ENCODE data around the gene PLK5.
"Not testable (repeated sequence)": the region's sequence is repeated elsewhere in the genome, so short reads cannot be mapped to it uniquely, and the experiment has no call there.

PLK5 gene

DNA sequence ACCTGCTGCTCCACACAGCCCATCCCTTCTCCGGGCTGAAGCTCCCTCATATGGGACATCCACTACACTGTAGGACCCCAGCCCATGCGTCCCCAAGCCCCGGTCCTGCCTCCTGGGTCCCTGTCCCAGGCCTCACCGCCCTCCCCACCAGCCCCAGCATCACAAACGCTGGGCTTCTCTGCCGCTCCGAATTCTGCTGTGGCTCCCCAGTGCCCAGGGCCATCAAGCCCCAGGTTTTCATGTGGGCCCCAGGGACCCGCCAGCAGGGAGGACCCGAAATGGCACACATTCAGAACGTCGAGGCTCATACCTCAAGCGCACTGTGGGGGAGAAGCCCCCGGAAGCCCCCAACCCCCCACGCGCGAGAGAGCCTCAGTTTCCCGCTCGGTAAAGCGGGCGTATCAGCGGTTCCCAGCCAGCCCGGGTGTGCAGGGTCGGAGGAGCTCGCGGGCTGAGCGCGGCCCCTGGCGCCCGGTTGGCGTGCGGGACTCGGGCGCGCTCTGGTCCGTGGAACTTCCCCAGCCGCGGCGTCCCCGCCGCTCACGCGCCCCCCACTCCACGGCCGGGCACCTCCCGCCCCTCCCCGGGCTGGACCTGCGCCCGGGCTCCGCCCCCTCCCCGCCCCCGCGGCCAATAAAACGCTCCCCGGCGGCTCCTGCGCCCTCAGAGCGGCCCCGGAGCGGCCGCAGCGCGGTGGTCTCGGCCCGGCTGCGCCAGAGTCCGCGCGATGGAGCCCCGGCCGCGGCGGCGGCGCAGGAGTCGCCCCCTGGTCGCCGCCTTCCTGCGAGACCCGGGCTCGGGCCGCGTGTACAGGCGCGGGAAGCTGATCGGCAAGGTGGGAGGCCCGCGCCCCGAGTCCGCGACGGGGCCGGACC lies at the start of gene PLK5:
PLK5 (plus strand) TSS at position 666 of the 875 bp plus-strand sequence. CDS start 2,920 bp downstream, outside the sequence.
- no peak for DNase-seq (ENCODE audit: low read depth)

DNA sequence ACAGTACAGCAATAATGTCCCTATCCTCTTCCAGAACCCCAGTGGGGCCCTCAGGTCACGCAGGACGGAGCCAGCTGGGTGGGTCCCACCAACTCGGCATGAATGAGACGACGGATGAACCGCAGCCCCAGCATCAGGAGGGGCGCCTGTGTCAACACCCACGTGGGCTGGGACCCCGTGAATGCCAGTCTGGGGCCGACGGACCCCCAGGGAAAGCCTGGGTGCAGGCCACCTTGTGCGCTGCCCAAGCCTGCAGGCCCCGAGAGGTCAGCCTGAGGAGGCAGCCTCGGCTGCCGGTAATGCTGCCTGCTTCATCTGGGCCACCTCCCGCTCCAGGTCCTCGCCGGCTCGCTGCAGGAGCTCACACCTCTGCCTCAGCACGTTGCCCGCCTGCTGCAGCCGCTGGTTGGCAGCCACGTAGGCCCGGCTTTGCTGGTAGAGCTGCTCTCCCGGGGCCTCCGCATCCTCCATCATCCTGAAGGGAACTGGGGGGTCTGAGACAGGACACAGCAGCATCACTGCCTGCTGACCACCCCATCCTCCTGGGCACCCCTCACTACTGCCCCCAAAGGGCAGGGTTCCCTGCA lies 49.0 kb upstream of the PLK5 start:
- no peak for DNase-seq (ENCODE audit: low read depth)

- no peak for DNase-seq (ENCODE audit: low read depth)
These were observed 48.0 kb upstream of the PLK5 start for GRCh38 chr19:1475751-1476437.

DNA sequence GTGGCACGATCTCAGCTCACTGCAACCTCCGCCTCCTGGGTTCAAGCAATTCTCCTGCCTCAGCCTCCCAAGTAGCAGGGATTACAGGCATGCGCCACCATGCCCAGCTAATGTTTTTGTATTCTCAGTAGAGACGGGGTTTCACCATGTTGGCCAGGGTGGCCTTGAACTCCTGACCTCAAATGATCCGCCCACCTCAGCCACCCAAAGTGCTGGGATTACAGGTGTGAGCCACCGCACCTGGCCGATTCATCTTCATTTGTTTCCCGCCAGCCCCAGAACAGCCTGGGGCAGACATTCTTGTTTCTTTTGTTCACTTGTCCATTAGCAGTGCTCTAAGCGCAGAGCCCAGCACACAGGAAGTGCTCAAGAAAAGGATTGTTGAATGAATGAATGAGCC lies 46.8 kb upstream of the PLK5 start:
- not testable (repeated sequence) for DNase-seq (ENCODE audit: low read depth)

GRCh38 chr19:1478934-1479707 lies 44.8 kb upstream of the PLK5 start, which contains the start of gene C19orf25:
Gene C19orf25 (minus strand): TSS chr19:1479215. CDS start chr19:1478903, 312 bp downstream.
- DNase-seq (ENCODE audit: low read depth): peak; percentile 92

- no peak for DNase-seq (ENCODE audit: low read depth)
These were observed 42.5 kb upstream of the PLK5 start for GRCh38 chr19:1481224-1481892.

DNA sequence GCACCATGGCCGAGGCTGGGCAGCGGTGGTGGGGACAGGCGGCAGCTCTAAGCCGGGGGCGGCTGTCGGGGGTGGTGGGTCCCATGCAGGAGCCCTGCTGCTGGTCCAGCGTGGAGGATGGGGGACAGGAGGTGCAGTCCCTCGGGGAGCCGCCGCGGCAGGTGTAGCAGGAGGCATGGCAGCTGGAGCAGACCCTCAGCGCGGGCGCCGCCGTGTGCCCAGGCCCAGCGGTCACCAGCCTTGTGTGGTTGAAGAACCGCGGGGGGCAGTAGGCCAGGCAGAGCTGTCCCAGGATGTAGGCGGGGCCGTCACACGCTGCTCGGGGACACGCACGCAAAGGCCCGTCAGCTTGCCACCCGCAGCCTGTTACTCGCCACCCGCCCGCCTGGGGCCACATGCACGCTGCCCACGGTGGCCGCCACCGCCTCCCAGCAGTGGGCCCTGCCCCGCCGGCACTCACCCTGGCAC lies 42.0 kb upstream of the PLK5 start:
- DNase-seq (ENCODE audit: low read depth): no peak

DNA sequence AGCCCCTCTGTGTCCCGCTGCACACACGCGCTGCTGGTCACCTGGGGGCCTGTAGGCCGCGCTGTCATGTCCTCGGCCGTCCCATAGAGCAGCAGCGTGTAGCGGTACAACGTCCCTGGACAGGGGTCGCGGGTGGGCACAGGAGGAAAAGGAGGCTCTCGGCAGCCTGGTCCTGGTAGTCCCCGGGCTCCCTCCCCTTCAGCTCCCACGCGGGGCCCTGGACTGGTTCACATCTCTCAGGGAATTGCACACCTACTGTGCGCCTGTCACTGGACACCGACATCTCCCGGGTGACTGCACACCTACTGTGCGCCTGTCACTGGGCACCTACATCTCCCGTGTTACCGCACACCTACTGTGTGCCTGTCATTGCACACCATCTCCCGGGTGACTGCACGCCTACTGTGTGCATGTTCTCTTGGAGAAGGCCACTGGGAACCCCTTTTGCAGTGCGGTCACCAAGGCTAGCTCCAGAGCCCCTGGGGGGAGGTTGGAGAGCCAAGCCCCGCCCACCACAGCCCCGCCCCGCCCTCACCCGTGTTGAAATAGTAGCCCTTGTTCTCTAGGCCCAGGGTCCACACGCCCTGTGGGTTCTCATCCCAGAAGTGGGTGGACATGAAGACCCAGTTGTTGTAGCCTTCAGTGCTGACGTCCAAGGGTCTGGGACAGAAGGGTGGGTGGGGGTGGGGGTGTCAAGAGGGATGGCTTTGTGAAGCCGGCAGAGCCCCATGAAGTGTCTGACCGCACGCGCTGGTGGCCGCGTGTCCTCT lies 41.3 kb upstream of the PLK5 start:
- DNase-seq (ENCODE audit: low read depth): no peak

DNA sequence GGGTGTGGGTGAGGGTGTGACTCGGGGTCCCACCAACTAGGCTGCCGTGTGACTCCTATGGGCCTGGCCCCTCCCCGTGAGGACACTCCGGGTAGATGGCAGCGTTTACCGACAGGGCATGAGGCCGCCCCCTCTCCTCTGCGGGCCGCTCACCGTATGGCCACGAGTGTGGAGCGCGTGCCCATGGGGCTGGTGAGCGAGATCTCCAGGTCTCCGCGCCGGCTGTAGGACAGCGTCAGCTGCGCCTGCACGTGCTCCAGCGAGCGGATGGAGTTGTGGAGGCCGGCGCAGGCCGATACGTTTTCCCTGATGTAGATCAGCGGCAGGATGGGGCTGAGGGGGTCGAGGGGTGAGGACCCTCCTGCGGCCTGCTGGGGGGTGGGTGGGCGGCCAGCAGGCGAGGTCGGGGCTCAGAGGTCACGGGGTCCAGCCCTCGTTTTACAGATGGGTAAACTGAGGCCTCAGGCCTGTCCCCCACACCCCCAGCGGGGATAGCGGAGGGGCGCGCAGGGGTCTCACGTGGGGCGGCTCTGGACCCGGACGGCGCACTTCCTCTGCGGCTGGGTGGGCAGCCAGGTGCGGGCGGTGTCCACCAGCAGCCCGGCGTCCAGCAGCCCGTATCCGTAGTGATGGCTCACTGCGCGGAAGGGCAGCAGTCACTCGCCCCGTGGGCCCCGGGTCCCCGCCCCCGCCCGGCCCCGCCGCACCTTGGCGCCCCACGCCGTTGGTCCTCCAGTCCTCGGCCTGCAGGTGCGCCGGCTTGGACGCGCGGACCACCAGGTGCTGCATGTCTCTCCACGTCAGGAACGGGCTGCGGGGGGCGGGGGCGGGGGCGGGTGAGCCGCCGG lies 40.5 kb upstream of the PLK5 start:
- no peak for DNase-seq (ENCODE audit: low read depth)

DNA sequence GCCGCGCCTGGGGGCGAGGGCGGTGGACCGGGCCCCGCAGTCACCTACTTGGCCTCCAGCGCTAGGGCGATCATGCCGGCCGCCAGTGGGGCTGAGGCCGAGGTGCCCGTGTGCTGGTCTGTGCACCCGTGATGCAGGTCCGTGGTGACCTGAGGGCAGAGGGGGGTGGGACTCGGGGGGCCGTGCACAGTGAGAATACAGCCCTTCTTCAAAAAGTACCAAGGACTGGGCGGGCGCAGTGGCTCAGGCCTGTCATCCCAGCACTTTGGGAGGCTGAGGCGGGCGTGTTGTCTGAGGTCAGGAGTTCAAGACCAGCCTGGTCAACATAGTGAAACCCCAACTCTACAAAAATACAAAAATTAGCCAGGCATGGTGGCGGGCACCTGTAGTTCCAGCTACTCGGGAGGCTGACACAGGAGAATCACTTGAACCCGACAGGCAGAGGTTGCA lies 39.9 kb upstream of the PLK5 start:
- no peak for DNase-seq (ENCODE audit: low read depth)

GRCh38 chr19:1486720-1487575 lies 36.9 kb upstream of the PLK5 start:
- DNase-seq (ENCODE audit: low read depth): no peak

DNA sequence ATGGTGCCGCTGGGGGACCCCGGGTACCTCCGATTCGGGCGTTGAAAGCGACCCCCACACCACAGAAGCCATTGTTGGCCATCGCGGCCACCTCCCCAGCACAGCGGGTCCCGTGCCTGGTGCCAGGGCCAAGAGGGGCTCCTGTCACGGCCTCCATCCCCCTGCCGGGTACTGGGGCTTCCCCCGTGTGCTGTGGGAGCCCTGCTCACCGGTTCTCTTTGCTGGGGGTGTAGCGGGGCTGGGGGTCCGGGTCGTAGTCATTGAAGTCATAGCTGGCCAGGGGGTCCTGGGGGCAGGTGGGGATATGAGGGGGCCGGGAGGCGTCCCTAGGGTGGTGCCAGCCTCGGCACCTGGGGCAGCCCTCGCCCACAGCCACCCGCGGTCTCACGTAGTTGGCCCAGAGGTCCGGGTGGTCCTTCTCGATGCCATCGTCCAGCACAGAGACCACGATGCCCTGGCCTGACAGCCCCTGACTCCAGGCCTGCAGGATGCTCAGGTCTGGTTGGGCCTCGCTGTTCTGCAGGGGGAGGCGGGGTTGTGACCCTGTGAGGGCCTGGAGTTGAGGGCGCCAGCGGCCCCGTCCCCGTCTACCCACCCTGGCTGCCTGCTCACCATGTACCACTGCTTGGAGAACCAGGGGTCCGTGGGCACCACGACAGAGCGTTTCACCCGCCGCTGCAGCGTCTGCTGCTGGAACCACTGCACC lies 36.1 kb upstream of the PLK5 start:
- no peak for DNase-seq (ENCODE audit: low read depth)

GRCh38 chr19:1488282-1488601 lies 35.6 kb upstream of the PLK5 start:
- DNase-seq (ENCODE audit: low read depth): no peak

- no peak for DNase-seq (ENCODE audit: low read depth)
These were observed 34.2 kb upstream of the PLK5 start for GRCh38 chr19:1489463-1490310.

GRCh38 chr19:1490311-1491113 lies 33.4 kb upstream of the PLK5 start, which contains the start of gene PCSK4:
Gene PCSK4 (minus strand): TSS chr19:1490350. CDS start chr19:1490346, 4 bp downstream.
- peak; percentile 96 for DNase-seq (ENCODE audit: low read depth)
